Activated naive CD4-positive, alpha-beta T cell treated with anti-CD3 and anti-CD28 coated beads for 36 hours (primary cell): ENCODE results near the gene PI16. TPM values are rescaled to one million over a fixed set of nuclear protein-coding genes. Genes with fewer than 3 reads are reported as not detected.

Experiments used
- CTCF ChIA-PET: fragments of 350-600 bp; sonication (Branson Sonifier 250); formaldehyde crosslinking; loops from one replicate; lab custom pipeline; 2021; ENCODE audit warnings: antibody characterized with exemption; lab: Charles Lee
- DNase-seq: peaks from one replicate; pipeline ENCODE4 v3.0.0-alpha.2; 2020
- H3K27ac Mint-ChIP-seq: one replicate; pipeline ENCODE4 v1.8.0; 2021; ENCODE audit warnings: mild to moderate bottlenecking, mixed read lengths
- H3K27me3 Mint-ChIP-seq: one replicate; pipeline ENCODE4 v1.8.0; 2021; ENCODE audit warnings: low read depth, mixed read lengths
- H3K36me3 Mint-ChIP-seq: one replicate; pipeline ENCODE4 v1.8.0; 2021; ENCODE audit warnings: low read depth, mixed read lengths
- H3K4me1 Mint-ChIP-seq: one replicate; pipeline ENCODE4 v1.8.0; 2021; ENCODE audit warnings: low read depth, mixed read lengths
- H3K4me3 Mint-ChIP-seq: one replicate; pipeline ENCODE4 v1.8.0; 2021; ENCODE audit warnings: mild to moderate bottlenecking, moderate library complexity, mixed read lengths
- H3K9me3 Mint-ChIP-seq: one replicate; pipeline ENCODE4 v1.8.0; 2021; ENCODE audit warnings: mixed read lengths
- intact Hi-C: fragments of 100-400 bp; cut with micrococcal nuclease; formaldehyde crosslinking; loops from one replicate; pipeline ENCODE4 v1.15.1; 2023
- total RNA-seq, 2 experiments: library from RNA; stranded (reverse); gene quantifications; one replicate each; pipeline ENCODE4 v1.2.3, GENCODE V29; 2021

PI16 gene
- total RNA-seq, 2 experiments from 2014 or later = 0.24 to 0.27 TPM

DNA sequence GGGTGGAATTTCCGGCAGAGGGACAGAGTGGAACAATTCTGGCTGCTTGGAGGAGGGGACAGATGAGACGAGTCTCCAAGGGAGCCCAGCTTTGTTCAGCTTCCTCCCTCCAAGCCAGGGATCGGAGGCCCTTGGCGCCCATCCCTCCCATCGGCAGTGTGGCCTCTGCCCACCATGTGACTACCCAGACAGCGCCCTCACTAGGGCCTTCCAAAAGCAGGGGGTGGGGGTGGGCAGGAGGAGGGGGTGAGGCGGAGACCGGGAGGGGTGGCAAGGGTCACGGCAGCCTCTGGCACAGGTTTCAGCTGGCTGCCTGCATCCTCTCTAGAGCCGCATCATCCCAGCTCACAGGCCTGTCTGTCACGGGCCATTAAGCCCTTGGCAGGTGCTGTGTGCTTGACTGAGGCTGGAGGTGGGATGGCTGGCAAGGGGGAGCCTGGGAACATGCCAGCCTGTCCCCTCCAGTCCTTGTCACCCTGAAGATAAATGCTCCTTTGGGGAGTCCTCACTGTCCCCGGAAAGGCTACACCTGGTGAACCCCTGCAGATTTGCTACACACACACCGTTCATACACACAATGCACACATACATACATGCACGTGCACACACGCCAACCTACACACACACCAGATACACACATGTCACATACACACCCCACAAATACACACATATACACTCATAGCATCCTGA lies 44.7 kb downstream of the PI16 start:
- Mint-ChIP-seq H3K27ac (no peak overlapping the region), H3K36me3 (no peaks in the 10 kb centered on the region), H3K4me3 (no peak overlapping the region), H3K9me3 (no peaks in the 10 kb centered on the region), H3K4me1 (no peaks in the 10 kb centered on the region), H3K27me3 (no peaks in the 10 kb centered on the region)
- intact Hi-C loops = no loop called here
- CTCF ChIA-PET = no interaction called here
- DNase-seq = no peak

GRCh38 chr6:36999751-37000125 lies 45.2 kb downstream of the PI16 start:
- CTCF ChIA-PET = no interaction called here
- intact Hi-C loops = no loop called here
- Mint-ChIP-seq H3K27ac (no peak overlapping the region), H3K9me3 (no peaks in the 10 kb centered on the region), H3K27me3 (no peaks in the 10 kb centered on the region), H3K4me3 (no peak overlapping the region), H3K36me3 (no peaks in the 10 kb centered on the region), H3K4me1 (no peaks in the 10 kb centered on the region)
- DNase-seq = no peak

DNA sequence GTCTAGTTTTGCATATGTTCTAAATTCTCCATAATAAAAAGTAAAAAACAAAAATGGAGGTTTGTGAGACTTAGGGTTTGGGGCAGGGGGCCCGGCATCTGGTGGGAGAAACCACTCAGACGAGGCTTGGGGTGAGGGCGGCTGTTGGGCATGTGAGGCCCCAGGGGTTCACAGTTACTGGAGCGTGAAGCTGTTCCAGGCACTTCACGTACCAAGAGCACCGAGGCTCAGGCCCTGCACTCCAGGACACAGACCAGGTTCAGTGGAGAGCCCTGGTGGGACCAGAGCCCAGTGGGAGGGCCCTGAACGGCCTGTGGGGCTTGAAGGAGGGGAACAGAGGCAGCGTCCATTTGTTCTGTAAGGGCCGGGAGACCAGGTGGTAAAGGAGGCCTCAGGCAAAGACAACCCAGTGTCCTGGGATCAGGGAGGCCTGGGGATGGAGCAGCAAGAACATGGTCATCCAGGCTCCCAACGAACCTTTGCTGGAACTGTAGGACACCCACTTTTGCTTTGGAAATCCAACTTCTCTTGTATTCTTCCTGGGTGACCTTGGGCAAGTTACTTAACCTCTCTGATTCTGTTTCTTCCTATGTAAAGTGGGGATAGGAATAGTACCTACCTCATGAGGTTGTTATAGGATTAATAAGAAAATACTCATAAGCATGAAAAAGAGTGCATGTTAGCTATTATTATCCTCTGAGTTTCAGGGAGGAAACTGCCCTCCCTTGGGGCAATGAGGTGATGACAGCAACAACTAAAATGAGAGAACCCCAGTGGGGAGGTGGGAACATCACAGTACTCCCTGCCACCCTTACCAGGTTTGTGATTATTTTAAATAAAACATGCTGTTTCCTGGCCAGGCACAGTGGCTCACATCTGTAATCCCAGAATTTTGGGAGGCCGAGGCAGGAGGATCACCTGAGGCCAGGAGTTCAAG lies 49.8 kb downstream of the PI16 start:
- H3K36me3 Mint-ChIP-seq = no peaks in the 10 kb centered on the region
- H3K27ac Mint-ChIP-seq = no peak overlapping the region
- no peaks in the 10 kb centered on the region for H3K27me3 Mint-ChIP-seq
- no peak for DNase-seq
- intact Hi-C loops = no loop called here
- H3K4me3 Mint-ChIP-seq = no peak overlapping the region
- H3K4me1 Mint-ChIP-seq = peaks cover 10% of the 10 kb centered on the region
- no peaks in the 10 kb centered on the region for H3K9me3 Mint-ChIP-seq
- CTCF ChIA-PET = interaction anchor here (0.6 to 1.7 kb wide), 2 partner anchors 13 to 204 kb away, joined by 3 to 5 read pairs; no protein-coding TSS in a partner anchor

DNA sequence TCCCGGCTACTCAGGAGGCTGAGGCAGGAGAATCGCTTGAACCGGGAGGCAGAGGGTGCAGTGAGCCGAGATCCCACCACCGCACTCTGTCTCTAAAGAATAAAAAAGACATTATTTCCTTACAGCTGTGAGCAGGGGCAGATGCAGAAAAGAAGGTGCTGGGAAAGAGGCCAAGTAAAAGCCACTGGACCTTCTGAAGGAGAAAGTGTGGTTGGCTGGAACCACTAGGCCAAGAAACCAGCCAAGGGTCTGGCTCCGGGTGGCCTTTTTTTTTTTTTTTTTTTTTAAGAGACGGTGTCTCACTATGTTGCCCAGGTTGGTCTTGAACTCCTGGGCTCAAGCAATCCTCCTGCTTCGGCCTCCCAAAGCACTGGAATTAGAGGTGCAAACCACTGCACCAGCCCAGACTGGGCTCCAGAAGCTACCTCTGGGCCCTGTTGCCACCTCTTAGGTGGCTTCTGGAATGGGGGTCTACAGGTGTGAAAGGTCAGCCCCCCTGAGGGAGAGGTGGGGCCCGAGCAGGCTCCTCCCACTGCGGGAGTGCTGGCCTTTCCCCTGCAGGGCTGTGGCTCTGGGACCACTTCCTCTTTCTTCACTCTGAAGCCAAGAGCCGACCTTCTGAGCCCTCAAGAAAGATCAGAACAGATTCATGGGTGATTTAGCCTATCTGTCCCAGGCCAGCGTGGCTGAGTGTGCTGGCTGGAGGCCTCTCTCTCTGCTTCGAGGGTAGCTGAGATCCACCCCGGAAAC lies 50.7 kb downstream of the PI16 start, which contains the start of gene FGD2:
Gene FGD2 (plus strand): TSS at position 595 of the 750 bp plus-strand sequence. CDS start 163 bp downstream, outside the sequence.
- intact Hi-C loops = no loop called here
- Mint-ChIP-seq H3K36me3 (no peaks in the 10 kb centered on the region), H3K4me3 (no peak within 1 kb of the TSS), H3K9me3 (no peaks in the 10 kb centered on the region), H3K27me3 (no peaks in the 10 kb centered on the region), H3K4me1 (peaks cover 10% of the 10 kb centered on the region), H3K27ac (peak within 1 kb of the TSS; percentile 54)
- CTCF ChIA-PET = interaction anchor here (3.2 kb wide), 1 partner anchor 14 kb away, joined by 35 read pairs; no protein-coding TSS in a partner anchor
- DNase-seq = no peak

DNA sequence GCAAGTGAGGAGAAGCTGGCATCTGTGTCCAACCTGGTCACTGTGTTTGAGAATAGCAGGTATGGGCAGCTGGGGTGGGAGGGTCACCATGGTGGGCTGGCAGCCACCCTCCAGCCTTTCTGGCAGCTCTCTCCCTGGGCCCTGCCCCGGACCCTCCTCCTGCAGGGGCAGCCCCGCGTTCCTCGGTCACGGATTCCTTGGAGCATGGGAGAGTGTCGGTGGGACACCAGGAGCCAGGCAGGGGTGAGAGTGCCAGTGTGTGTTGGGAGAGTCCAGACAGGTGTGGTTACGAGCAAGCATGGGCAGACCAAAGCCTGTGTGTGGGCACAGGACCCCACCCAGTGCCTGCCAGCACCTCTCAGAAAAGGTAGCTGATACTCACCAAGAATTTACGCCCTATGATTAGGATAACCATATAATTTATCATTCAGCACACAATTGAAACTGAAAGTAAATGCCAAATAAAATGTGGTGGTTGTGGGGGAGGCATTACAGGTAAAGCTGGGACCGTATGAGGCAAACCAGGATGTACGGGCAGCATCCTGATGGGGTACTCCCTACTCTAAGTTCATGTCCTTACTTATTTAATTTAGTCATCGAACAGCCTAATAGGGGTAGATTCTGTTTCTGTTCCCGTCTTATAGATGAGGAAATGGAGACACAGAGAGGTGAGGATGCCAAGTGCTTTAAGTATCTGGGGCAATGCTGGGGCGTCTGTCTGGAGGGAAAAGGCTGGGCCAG lies 51.5 kb downstream of the PI16 start:
- Mint-ChIP-seq H3K36me3 (no peaks in the 10 kb centered on the region), H3K4me1 (peaks cover 10% of the 10 kb centered on the region), H3K27ac (peak overlapping the region; percentile 54), H3K27me3 (no peaks in the 10 kb centered on the region), H3K4me3 (no peak overlapping the region), H3K9me3 (no peaks in the 10 kb centered on the region)
- CTCF ChIA-PET = interaction anchor here (1.1 to 3.2 kb wide), 4 partner anchors 13 to 240 kb away, joined by 3 to 35 read pairs (median 6); no protein-coding TSS in a partner anchor
- DNase-seq = no peak
- intact Hi-C loops = no loop called here

- no peaks in the 10 kb centered on the region for H3K36me3 Mint-ChIP-seq
Measured at GRCh38 chr6:37006793-37007339, 52.3 kb downstream of the PI16 start.

DNA sequence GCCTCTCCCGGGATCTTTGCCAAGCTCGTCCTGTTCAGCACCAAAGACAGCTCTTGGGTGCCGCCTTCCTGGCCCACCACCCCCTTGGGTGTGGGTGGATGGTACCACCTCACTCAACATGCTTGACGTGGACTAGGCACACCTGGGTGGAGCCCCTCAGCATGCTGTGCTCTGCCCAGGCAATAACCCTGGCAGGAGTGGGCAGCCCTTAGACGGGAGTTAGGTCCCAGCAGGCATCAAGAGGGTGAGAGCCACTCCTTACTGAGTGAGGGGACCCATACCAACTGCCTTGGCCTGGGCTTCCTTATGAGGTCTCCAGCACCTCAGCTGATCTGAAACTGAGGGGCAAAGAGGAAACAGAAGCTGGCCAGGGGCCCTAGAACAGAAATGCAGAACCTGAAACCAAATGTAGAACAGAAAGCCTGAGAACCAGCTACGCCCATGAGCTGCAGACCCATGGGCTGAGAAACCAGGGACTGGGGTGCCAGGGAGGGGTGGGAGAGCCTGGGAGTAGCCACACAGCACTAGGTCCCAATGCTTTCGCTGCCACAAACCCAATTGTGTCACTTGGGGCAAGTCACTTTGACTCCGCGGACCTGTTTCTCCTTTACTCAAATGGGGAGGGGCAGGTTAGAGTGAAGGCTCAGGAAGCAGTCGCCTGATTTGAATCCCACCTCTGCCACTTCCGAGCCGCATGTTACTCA lies 53.0 kb downstream of the PI16 start:
- Mint-ChIP-seq H3K36me3 (no peaks in the 10 kb centered on the region), H3K27ac (no peak overlapping the region), H3K9me3 (no peaks in the 10 kb centered on the region), H3K4me1 (peaks cover 10% of the 10 kb centered on the region), H3K27me3 (no peaks in the 10 kb centered on the region), H3K4me3 (no peak overlapping the region)
- CTCF ChIA-PET = interaction anchor here (0.9 to 3.2 kb wide), 5 partner anchors 11 to 241 kb away, joined by 3 to 35 read pairs (median 6); no protein-coding TSS in a partner anchor
- intact Hi-C loops = no loop called here
- no peak for DNase-seq

More at GRCh38 chr6:37006793-37007339, 52.3 kb downstream of the PI16 start:
- no peak for DNase-seq
- Mint-ChIP-seq H3K27ac (peak overlapping the region; percentile 54), H3K4me1 (peaks cover 10% of the 10 kb centered on the region), H3K27me3 (no peaks in the 10 kb centered on the region), H3K4me3 (no peak overlapping the region), H3K9me3 (no peaks in the 10 kb centered on the region)
- intact Hi-C loops = no loop called here
- CTCF ChIA-PET = interaction anchor here (0.9 to 3.2 kb wide), 6 partner anchors 12 to 241 kb away, joined by 3 to 35 read pairs (median 4); no protein-coding TSS in a partner anchor

DNA sequence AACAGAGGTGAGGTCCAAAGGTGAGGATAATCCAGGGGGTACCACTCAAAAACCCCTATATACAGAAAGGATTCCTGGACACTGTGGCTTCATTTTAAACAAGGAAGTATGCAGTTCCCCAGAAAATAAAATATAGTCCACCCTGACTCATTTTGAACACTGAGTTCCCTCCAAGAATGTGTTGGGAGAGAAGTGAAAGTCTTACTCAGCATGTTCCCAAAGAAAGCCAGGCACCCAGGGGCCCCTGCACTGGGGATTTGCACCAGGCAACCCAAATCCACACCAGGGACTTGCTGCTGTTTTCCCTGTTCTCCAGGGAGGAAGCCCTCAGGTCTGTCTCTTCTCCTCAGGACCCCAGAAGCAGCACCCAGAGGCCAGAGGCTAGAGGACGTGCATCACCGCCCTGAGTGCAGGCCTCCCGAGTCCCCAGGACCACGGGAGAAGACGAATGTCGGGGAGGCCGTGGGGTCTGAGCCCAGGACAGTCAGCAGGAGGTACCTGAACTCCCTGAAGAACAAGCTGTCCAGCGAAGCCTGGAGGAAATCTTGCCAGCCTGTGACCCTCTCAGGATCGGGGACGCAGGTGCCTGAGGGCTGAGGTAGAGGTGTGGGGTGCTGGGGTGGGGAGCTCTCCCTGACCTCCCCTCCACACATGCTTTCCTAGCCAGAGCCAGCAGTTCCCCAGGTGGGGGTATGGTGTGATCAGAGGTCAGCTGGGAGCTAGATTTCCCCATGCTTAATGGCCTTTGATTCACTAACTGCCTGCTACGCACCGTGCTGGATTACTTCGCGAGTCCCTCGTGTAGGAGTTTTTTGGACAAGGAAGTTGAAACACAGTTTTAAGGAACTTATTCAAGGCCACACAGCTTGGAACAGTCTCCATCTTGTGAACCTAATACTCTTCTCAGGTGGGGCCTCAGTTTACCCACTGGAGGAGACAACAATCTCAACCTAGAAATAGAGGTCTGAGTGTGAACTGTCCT lies 54.2 kb downstream of the PI16 start:
- DNase-seq = no peak
- intact Hi-C loops = no loop called here
- Mint-ChIP-seq H3K27ac (no peak overlapping the region), H3K4me3 (no peak overlapping the region), H3K27me3 (no peaks in the 10 kb centered on the region), H3K4me1 (peaks cover 10% of the 10 kb centered on the region), H3K36me3 (no peaks in the 10 kb centered on the region), H3K9me3 (no peaks in the 10 kb centered on the region)
- CTCF ChIA-PET = no interaction called here

GRCh38 chr6:37010402-37010892 lies 55.9 kb downstream of the PI16 start:
- Mint-ChIP-seq H3K27ac (no peak overlapping the region), H3K36me3 (no peaks in the 10 kb centered on the region), H3K27me3 (no peaks in the 10 kb centered on the region), H3K4me3 (no peak overlapping the region), H3K9me3 (no peaks in the 10 kb centered on the region), H3K4me1 (peaks cover 10% of the 10 kb centered on the region)
- no peak for DNase-seq
- CTCF ChIA-PET = interaction anchor here (0.6 to 0.9 kb wide), 2 partner anchors 171 to 200 kb away, joined by 3 to 5 read pairs; no protein-coding TSS in a partner anchor
- intact Hi-C loops = loop anchor here (10.0 kb wide), 1 partner anchor 396 kb away; no protein-coding TSS in a partner anchor
